ENCODE data around the gene SPATA33.

The SPATA33 gene

GRCh38 chr16:89657442-89658220 is at the start of gene SPATA33, which contains the start of gene CHMP1A:
TSS of gene SPATA33 (plus strand) at chr16:89657836. CDS start at chr16:89657912, 76 bp downstream.
TSS of gene CHMP1A (minus strand) at chr16:89657708. CDS start at chr16:89657588, 120 bp downstream.
- H3K27ac ChIP-seq (ENCODE audit: low read depth, low read length): peak within 1 kb of the TSS; percentile 86

GRCh38 chr16:89607937-89608740 is 49.5 kb upstream of the SPATA33 start:
- Histone ChIP-seq H3K4me3 (ENCODE audit: low read depth in 1 of 2, low read length in 2 of 2) (no peak overlapping the region), H3K27ac (ENCODE audit: low read depth, low read length) (no peak overlapping the region), H3K36me3 (ENCODE audit: insufficient read depth, low read length) (no peaks in the 10 kb centered on the region), H3K9me3 (ENCODE audit: low read length) (no peaks in the 10 kb centered on the region), H3K4me1 (ENCODE audit: insufficient read depth, low read length) (no peaks in the 10 kb centered on the region), H3K27me3 (ENCODE audit: control insufficient read depth in 1 of 2, insufficient read depth in 2 of 2, low read length in 2 of 2) (peaks cover 0 to 13% of the 10 kb centered on the region in 2 donors), H3K9ac (ENCODE audit: low read length) (no peak overlapping the region)

More at GRCh38 chr16:89657442-89658220, at the start of gene SPATA33, which contains the start of gene CHMP1A:
- peak within 1 kb of the TSS; percentile 53 for H3K9ac ChIP-seq (ENCODE audit: low read length)
- H3K4me3 ChIP-seq (ENCODE audit: low read depth in 1 of 2, low read length in 2 of 2): peak within 1 kb of the TSS; percentile 97 to 99
- no peaks in the 10 kb centered on the region for H3K9me3 ChIP-seq (ENCODE audit: low read length)
- H3K4me1 ChIP-seq (ENCODE audit: insufficient read depth, low read length): peaks cover 13% of the 10 kb centered on the region
- H3K36me3 ChIP-seq (ENCODE audit: insufficient read depth, low read length): peaks cover 6% of the 10 kb centered on the region
- H3K27me3 ChIP-seq (ENCODE audit: control insufficient read depth in 1 of 2, insufficient read depth in 2 of 2, low read length in 2 of 2): no peaks in the 10 kb centered on the region

- H3K27ac ChIP-seq (ENCODE audit: low read depth, low read length): no peak overlapping the region
- H3K9me3 ChIP-seq (ENCODE audit: low read length): no peaks in the 10 kb centered on the region
- H3K36me3 ChIP-seq (ENCODE audit: insufficient read depth, low read length): no peaks in the 10 kb centered on the region
- no peak overlapping the region for H3K9ac ChIP-seq (ENCODE audit: low read length)
- H3K4me1 ChIP-seq (ENCODE audit: insufficient read depth, low read length): no peaks in the 10 kb centered on the region
- peaks cover 0 to 28% of the 10 kb centered on the region in 2 donors for H3K27me3 ChIP-seq (ENCODE audit: control insufficient read depth in 1 of 2, insufficient read depth in 2 of 2, low read length in 2 of 2)
- H3K4me3 ChIP-seq (ENCODE audit: low read depth in 1 of 2, low read length in 2 of 2): no peak overlapping the region
Observed at GRCh38 chr16:89610108-89610453, 47.6 kb upstream of the SPATA33 start.

GRCh38 chr16:89612415-89613166 is 45.0 kb upstream of the SPATA33 start:
- Histone ChIP-seq H3K27me3 (ENCODE audit: control insufficient read depth in 1 of 2, insufficient read depth in 2 of 2, low read length in 2 of 2) (peaks cover 0 to 37% of the 10 kb centered on the region in 2 donors), H3K9ac (ENCODE audit: low read length) (no peak overlapping the region), H3K36me3 (ENCODE audit: insufficient read depth, low read length) (no peaks in the 10 kb centered on the region)

GRCh38 chr16:89613231-89613953 is 44.2 kb upstream of the SPATA33 start, which contains the start of gene DPEP1:
TSS of gene DPEP1 (plus strand) at chr16:89613642. CDS start at chr16:89630411, 16,769 bp downstream.
- no peak within 1 kb of the TSS for H3K4me3 ChIP-seq (ENCODE audit: low read depth in 1 of 2, low read length in 2 of 2)
- peaks cover 0 to 37% of the 10 kb centered on the region in 2 donors for H3K27me3 ChIP-seq (ENCODE audit: control insufficient read depth in 1 of 2, insufficient read depth in 2 of 2, low read length in 2 of 2)
- H3K36me3 ChIP-seq (ENCODE audit: insufficient read depth, low read length): no peaks in the 10 kb centered on the region
- H3K27ac ChIP-seq (ENCODE audit: low read depth, low read length): no peak within 1 kb of the TSS
- no peak within 1 kb of the TSS for H3K9ac ChIP-seq (ENCODE audit: low read length)
- no peaks in the 10 kb centered on the region for H3K9me3 ChIP-seq (ENCODE audit: low read length)
- no peaks in the 10 kb centered on the region for H3K4me1 ChIP-seq (ENCODE audit: insufficient read depth, low read length)

More at GRCh38 chr16:89612415-89613166, 45.0 kb upstream of the SPATA33 start:
- Histone ChIP-seq H3K9me3 (ENCODE audit: low read length) (no peaks in the 10 kb centered on the region), H3K4me1 (ENCODE audit: insufficient read depth, low read length) (no peaks in the 10 kb centered on the region), H3K27ac (ENCODE audit: low read depth, low read length) (no peak overlapping the region), H3K4me3 (ENCODE audit: low read depth in 1 of 2, low read length in 2 of 2) (no peak overlapping the region)

GRCh38 chr16:89613954-89614459 is 43.6 kb upstream of the SPATA33 start:
- no peaks in the 10 kb centered on the region for H3K9me3 ChIP-seq (ENCODE audit: low read length)
- peaks cover 0 to 37% of the 10 kb centered on the region in 2 donors for H3K27me3 ChIP-seq (ENCODE audit: control insufficient read depth in 1 of 2, insufficient read depth in 2 of 2, low read length in 2 of 2)
- no peak overlapping the region for H3K27ac ChIP-seq (ENCODE audit: low read depth, low read length)
- no peak overlapping the region for H3K9ac ChIP-seq (ENCODE audit: low read length)
- H3K36me3 ChIP-seq (ENCODE audit: insufficient read depth, low read length): no peaks in the 10 kb centered on the region
- no peak overlapping the region for H3K4me3 ChIP-seq (ENCODE audit: low read depth in 1 of 2, low read length in 2 of 2)
- no peaks in the 10 kb centered on the region for H3K4me1 ChIP-seq (ENCODE audit: insufficient read depth, low read length)

GRCh38 chr16:89615176-89615575 is 42.5 kb upstream of the SPATA33 start:
- H3K4me3 ChIP-seq (ENCODE audit: low read depth in 1 of 2, low read length in 2 of 2): no peak overlapping the region
- H3K36me3 ChIP-seq (ENCODE audit: insufficient read depth, low read length): no peaks in the 10 kb centered on the region
- no peaks in the 10 kb centered on the region for H3K9me3 ChIP-seq (ENCODE audit: low read length)
- H3K4me1 ChIP-seq (ENCODE audit: insufficient read depth, low read length): no peaks in the 10 kb centered on the region
- no peak overlapping the region for H3K27ac ChIP-seq (ENCODE audit: low read depth, low read length)
- H3K27me3 ChIP-seq (ENCODE audit: control insufficient read depth in 1 of 2, insufficient read depth in 2 of 2, low read length in 2 of 2): peaks cover under 1 to 42% of the 10 kb centered on the region in 2 donors
- H3K9ac ChIP-seq (ENCODE audit: low read length): no peak overlapping the region

GRCh38 chr16:89615596-89616090 is 42.0 kb upstream of the SPATA33 start:
- no peak overlapping the region for H3K4me3 ChIP-seq (ENCODE audit: low read depth in 1 of 2, low read length in 2 of 2)
- H3K27ac ChIP-seq (ENCODE audit: low read depth, low read length): no peak overlapping the region
- H3K36me3 ChIP-seq (ENCODE audit: insufficient read depth, low read length): no peaks in the 10 kb centered on the region
- no peaks in the 10 kb centered on the region for H3K9me3 ChIP-seq (ENCODE audit: low read length)
- H3K27me3 ChIP-seq (ENCODE audit: control insufficient read depth in 1 of 2, insufficient read depth in 2 of 2, low read length in 2 of 2): peaks cover 5 to 46% of the 10 kb centered on the region in 2 donors
- no peaks in the 10 kb centered on the region for H3K4me1 ChIP-seq (ENCODE audit: insufficient read depth, low read length)
- no peak overlapping the region for H3K9ac ChIP-seq (ENCODE audit: low read length)

GRCh38 chr16:89616623-89617022 is 41.0 kb upstream of the SPATA33 start:
- no peak overlapping the region for H3K27ac ChIP-seq (ENCODE audit: low read depth, low read length)
- H3K4me1 ChIP-seq (ENCODE audit: insufficient read depth, low read length): no peaks in the 10 kb centered on the region

GRCh38 chr16:89617036-89617435 is 40.6 kb upstream of the SPATA33 start:
- Histone ChIP-seq H3K27me3 (ENCODE audit: control insufficient read depth in 1 of 2, insufficient read depth in 2 of 2, low read length in 2 of 2) (peaks cover 6 to 58% of the 10 kb centered on the region in 2 donors), H3K4me1 (ENCODE audit: insufficient read depth, low read length) (no peaks in the 10 kb centered on the region), H3K27ac (ENCODE audit: low read depth, low read length) (no peak overlapping the region), H3K36me3 (ENCODE audit: insufficient read depth, low read length) (no peaks in the 10 kb centered on the region), H3K9ac (ENCODE audit: low read length) (no peak overlapping the region), H3K4me3 (ENCODE audit: low read depth in 1 of 2, low read length in 2 of 2) (no peak overlapping the region), H3K9me3 (ENCODE audit: low read length) (no peaks in the 10 kb centered on the region)

More at GRCh38 chr16:89616623-89617022, 41.0 kb upstream of the SPATA33 start:
- Histone ChIP-seq H3K36me3 (ENCODE audit: insufficient read depth, low read length) (no peaks in the 10 kb centered on the region), H3K9me3 (ENCODE audit: low read length) (no peaks in the 10 kb centered on the region), H3K4me3 (ENCODE audit: low read depth in 1 of 2, low read length in 2 of 2) (no peak overlapping the region), H3K9ac (ENCODE audit: low read length) (no peak overlapping the region), H3K27me3 (ENCODE audit: control insufficient read depth in 1 of 2, insufficient read depth in 2 of 2, low read length in 2 of 2) (peaks cover 6 to 54% of the 10 kb centered on the region in 2 donors)

All from muscle layer of colon (tissue), 2 donors.